ENCODE measurements around the gene IL17RD. TPM values are rescaled to one million over a fixed set of nuclear protein-coding genes. Genes with fewer than 3 reads are reported as not detected.
A peak's percentile ranks its signal among the peaks of the same experiment; 100 is the strongest.

IL17RD gene
- total RNA-seq, 4 donors from 2014 or later: 2.9 to 5.9 (median 5.4) TPM

- intact Hi-C loops (cut with DNase I; ENCODE audit: low total_unique reads): no loop called here
- WGBS, 2 donors: 95 to 97% methylated on average over 2 of the region's 2 CpGs
- H3K4me3 ChIP-seq (ENCODE audit: low read depth, poor library complexity, severe bottlenecking): no peak overlapping the region
- TF ChIP-seq POLR2A (IDR thresholded peaks at IDR 0.05) (no peak), CTCF (IDR thresholded peaks at IDR 0.05) (no peak)
- DNase-seq (ENCODE audit: low spot score in 2 of 2): no peak
Observed at GRCh38 chr3:57132674-57133073, 32.5 kb downstream of the IL17RD start.

GRCh38 chr3:57131210-57131588, 34.0 kb downstream of the IL17RD start:
- WGBS, 2 donors: 87 to 90% methylated on average over 4 of the region's 4 CpGs
- no peak for DNase-seq (ENCODE audit: low spot score in 2 of 2)
- no peak for TF ChIP-seq POLR2A (IDR thresholded peaks at IDR 0.05)
- TF ChIP-seq CTCF (IDR thresholded peaks at IDR 0.05): no peak
- intact Hi-C loops (cut with DNase I; ENCODE audit: low total_unique reads): no loop called here
- no peak overlapping the region for H3K4me3 ChIP-seq (ENCODE audit: low read depth, poor library complexity, severe bottlenecking)

GRCh38 chr3:57130571-57131209, 34.5 kb downstream of the IL17RD start:
- 73 to 82% methylated on average over 14 of the region's 14 CpGs for WGBS, 2 donors
- intact Hi-C loops (cut with DNase I; ENCODE audit: low total_unique reads): no loop called here
- no peak for DNase-seq (ENCODE audit: low spot score in 2 of 2)
- TF ChIP-seq CTCF (IDR thresholded peaks at IDR 0.05) (no peak), POLR2A (IDR thresholded peaks at IDR 0.05) (no peak)
- H3K4me3 ChIP-seq (ENCODE audit: low read depth, poor library complexity, severe bottlenecking): no peak overlapping the region

GRCh38 chr3:57128826-57129667, 36.1 kb downstream of the IL17RD start:
- intact Hi-C loops (cut with DNase I; ENCODE audit: low total_unique reads): no loop called here
- TF ChIP-seq POLR2A (IDR thresholded peaks at IDR 0.05) (no peak), CTCF (IDR thresholded peaks at IDR 0.05) (no peak)
- DNase-seq (ENCODE audit: low spot score in 2 of 2): no peak
- H3K4me3 ChIP-seq (ENCODE audit: low read depth, poor library complexity, severe bottlenecking): no peak overlapping the region
- WGBS, 2 donors: 68 to 69% methylated on average over 14 of the region's 14 CpGs

- TF ChIP-seq POLR2A (IDR thresholded peaks at IDR 0.05) (no peak), CTCF (IDR thresholded peaks at IDR 0.05) (no peak)
- H3K4me3 ChIP-seq (ENCODE audit: low read depth, poor library complexity, severe bottlenecking): no peak overlapping the region
- peak in 1 of 2 donors; percentile 23 for DNase-seq (ENCODE audit: low spot score in 2 of 2)
- 35 to 46% methylated on average over 11 of the region's 11 CpGs for WGBS, 2 donors
- intact Hi-C loops (cut with DNase I; ENCODE audit: low total_unique reads): no loop called here
Observed at GRCh38 chr3:57127891-57128518, 37.1 kb downstream of the IL17RD start.
